Measurements from ENCODE around the gene NCAPG2.

DNA sequence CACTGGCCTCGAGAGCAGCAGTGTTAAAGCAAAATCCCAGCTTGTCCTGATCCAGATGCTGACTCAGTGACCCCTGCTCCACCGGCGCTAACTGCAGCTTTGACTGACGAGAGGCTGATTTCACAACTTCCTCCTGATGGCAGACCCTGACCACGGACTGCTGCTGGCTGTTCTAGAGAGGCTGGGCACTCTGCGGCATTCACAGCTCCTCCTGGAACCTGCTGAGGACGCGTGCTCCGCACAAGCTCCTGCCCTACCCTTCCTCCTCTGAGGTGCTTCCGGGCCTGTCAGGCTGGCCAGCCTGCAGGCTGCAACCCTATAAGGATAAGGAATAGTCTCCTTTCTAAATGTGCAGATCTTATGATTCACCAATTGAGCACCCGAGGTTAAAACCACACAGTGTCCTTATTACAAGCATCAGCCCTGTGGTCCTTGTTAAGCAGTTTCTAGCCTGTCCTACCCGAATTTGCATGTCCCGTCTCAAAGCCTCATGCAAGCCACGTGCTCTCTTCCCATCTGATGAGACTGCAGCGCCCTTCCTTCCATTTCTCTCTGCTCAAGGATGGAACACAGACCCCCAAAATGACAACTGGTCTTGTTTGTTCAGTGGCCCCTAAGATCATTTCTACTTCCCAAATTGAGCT, 35.5 kb upstream of the NCAPG2 start:
- TF ChIP-seq, protein P1, sequence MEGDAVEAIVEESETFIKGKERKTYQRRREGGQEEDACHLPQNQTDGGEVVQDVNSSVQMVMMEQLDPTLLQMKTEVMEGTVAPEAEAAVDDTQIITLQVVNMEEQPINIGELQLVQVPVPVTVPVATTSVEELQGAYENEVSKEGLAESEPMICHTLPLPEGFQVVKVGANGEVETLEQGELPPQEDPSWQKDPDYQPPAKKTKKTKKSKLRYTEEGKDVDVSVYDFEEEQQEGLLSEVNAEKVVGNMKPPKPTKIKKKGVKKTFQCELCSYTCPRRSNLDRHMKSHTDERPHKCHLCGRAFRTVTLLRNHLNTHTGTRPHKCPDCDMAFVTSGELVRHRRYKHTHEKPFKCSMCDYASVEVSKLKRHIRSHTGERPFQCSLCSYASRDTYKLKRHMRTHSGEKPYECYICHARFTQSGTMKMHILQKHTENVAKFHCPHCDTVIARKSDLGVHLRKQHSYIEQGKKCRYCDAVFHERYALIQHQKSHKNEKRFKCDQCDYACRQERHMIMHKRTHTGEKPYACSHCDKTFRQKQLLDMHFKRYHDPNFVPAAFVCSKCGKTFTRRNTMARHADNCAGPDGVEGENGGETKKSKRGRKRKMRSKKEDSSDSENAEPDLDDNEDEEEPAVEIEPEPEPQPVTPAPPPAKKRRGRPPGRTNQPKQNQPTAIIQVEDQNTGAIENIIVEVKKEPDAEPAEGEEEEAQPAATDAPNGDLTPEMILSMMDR (optimal IDR thresholded peaks at IDR 0.05 in 1 of 3, IDR thresholded peaks at IDR 0.05 in 1 of 3, conservative IDR thresholded peaks at IDR 0.05 in 1 of 3; ENCODE audit: extremely low read depth in 1 of 3, insufficient read depth in 2 of 3, low read length in 3 of 3), result no peak
- no peak for TF ChIP-seq EZH2 (IDR thresholded peaks at IDR 0.05; ENCODE audit: low read length)

All from keratinocyte (primary cell).